Measurements from ENCODE around the gene ZDHHC14. TPM values are rescaled to one million over a fixed set of nuclear protein-coding genes. Genes with fewer than 3 reads are reported as not detected.

Gene ZDHHC14
- total and polyA plus RNA-seq, 2 of the 8 experiments (the other 6 are each of a cell fraction or from before 2014, with no cell fraction given) = 2.9 to 5.3 TPM

DNA sequence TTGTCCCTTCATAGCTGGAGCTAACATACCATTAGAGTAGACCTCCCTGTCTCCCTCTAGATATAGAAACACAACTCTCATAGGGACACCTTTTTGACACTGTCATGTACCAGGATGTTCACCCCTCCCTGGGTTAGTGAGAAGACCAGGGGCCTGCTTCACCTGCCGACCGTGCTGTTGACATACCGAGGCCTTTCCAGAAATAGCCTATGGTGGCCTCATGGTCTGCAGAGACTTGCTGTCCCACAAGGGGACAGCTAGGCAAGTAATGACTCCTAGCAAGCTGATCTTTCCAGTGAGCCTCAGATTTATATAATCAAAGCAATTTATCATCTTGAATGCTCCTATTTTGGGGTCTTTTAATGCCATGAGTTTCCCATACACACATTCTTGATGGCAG is 15.0 kb downstream of the ZDHHC14 start:
- H3K14ac ChIP-seq (ENCODE audit: insufficient read length) = no peak overlapping the region
- CTCF ChIA-PET (ENCODE audit: partially characterized antibody) = interaction anchor here (0.7 to 3.9 kb wide), 7 partner anchors 9 to 201 kb away, joined by 3 to 15 read pairs (median 3); no protein-coding TSS in a partner anchor
- no peaks in the 10 kb centered on the region; the same call in 1 of the 2 replicates for H3K23me2 ChIP-seq (ENCODE audit: low read depth, low read length)
- DNase-seq (ENCODE audit: low read depth in 1 of 2, low spot score in 2 of 2) (no peak), FAIRE-seq (no peak)
- H3K18ac ChIP-seq (ENCODE audit: extremely low read depth, low read length) = no peak overlapping the region
- no peak overlapping the region for H2AK5ac ChIP-seq (ENCODE audit: low read depth, low read length)
- no peak overlapping the region for H3K4me3 ChIP-seq (ENCODE audit: extremely low read depth in 1 of 4, insufficient read depth in 2 of 4, low read depth in 3 of 4, low read length in 4 of 4)
- no peak overlapping the region for H3K4ac ChIP-seq (replicated peaks; ENCODE audit: insufficient read length, low read depth, low read length)
- H3K9me3 ChIP-seq (ENCODE audit: insufficient read depth in 2 of 2, low read depth in 1 of 2, low read length in 1 of 2) = peaks cover 6% of the 10 kb centered on the region in 2 experiments
- no peak overlapping the region for H2BK5ac ChIP-seq (ENCODE audit: low read depth, low read length)
- no peaks in the 10 kb centered on the region for H4K20me1 ChIP-seq (replicated peaks in 1 of 2; ENCODE audit: control insufficient read depth in 1 of 2, insufficient read depth in 2 of 2, low read length in 2 of 2)
- WGBS, 2 experiments (ENCODE audit: extremely low coverage in 1 of 2, insufficient coverage in 1 of 2, insufficient read length in 1 of 2, insufficient replicate concordance in 2 of 2, low coverage in 1 of 2, low lambda C conversion rate in 2 of 2, missing lambda C conversion rate in 1 of 2) = 87% methylated on average over 3 of the region's 3 CpGs; no CpG with 5 or more reads in 1 of the 2 experiments
- no peak overlapping the region for H3K27ac ChIP-seq (ENCODE audit: low read depth, low read length)
- H2BK12ac ChIP-seq (ENCODE audit: low read depth, low read length) = no peak overlapping the region
- no peak overlapping the region for H3K4me2 ChIP-seq (ENCODE audit: insufficient read depth in 1 of 2, low read depth in 2 of 2, low read length in 2 of 2)
- no peak overlapping the region for H4K8ac ChIP-seq (ENCODE audit: extremely low read depth, insufficient read depth, low read length)
- peaks cover 0 to 2% (median 0%) of the 10 kb centered on the region in 4 experiments; a peak in 2 of 8 replicates for H3K36me3 ChIP-seq (ENCODE audit: control insufficient read depth in 2 of 4, insufficient read depth in 4 of 4, low read length in 3 of 4)
- TF ChIP-seq BCL11A (IDR thresholded peaks at IDR 0.05; ENCODE audit: low read depth in 2 of 2, low read length in 2 of 2) (no peak), TAF1 (IDR thresholded peaks at IDR 0.05; ENCODE audit: low read depth, low read length) (no peak), SUZ12 (IDR thresholded peaks at IDR 0.05; ENCODE audit: low read length) (no peak), PHF8 (conservative IDR thresholded peaks at IDR 0.05; ENCODE audit: low read depth, low read length) (no peak), SIN3A (conservative IDR thresholded peaks at IDR 0.05 in 1 of 2, IDR thresholded peaks at IDR 0.05 in 1 of 2; ENCODE audit: low read depth in 1 of 2, low read length in 2 of 2) (no peak), MAFK (IDR thresholded peaks at IDR 0.05; ENCODE audit: low read depth, low read length) (no peak), CTBP2 (IDR thresholded peaks at IDR 0.05; ENCODE audit: borderline replicate concordance, insufficient read depth, insufficient read length, low read length) (no peak), SP1 (IDR thresholded peaks at IDR 0.05; ENCODE audit: low read depth, low read length) (no peak), KDM4A (IDR thresholded peaks at IDR 0.05; ENCODE audit: low read depth, low read length, severe bottlenecking) (no peak), GABPA (IDR thresholded peaks at IDR 0.05; ENCODE audit: borderline replicate concordance, insufficient read depth, low read length) (no peak), RBBP5 (IDR thresholded peaks at IDR 0.05; ENCODE audit: borderline replicate concordance, low read depth, low read length) (no peak)
- TF ChIP-seq, protein P1, sequence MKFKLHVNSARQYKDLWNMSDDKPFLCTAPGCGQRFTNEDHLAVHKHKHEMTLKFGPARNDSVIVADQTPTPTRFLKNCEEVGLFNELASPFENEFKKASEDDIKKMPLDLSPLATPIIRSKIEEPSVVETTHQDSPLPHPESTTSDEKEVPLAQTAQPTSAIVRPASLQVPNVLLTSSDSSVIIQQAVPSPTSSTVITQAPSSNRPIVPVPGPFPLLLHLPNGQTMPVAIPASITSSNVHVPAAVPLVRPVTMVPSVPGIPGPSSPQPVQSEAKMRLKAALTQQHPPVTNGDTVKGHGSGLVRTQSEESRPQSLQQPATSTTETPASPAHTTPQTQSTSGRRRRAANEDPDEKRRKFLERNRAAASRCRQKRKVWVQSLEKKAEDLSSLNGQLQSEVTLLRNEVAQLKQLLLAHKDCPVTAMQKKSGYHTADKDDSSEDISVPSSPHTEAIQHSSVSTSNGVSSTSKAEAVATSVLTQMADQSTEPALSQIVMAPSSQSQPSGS (IDR thresholded peaks at IDR 0.05; ENCODE audit: low read length) = no peak
- H3K79me2 ChIP-seq (ENCODE audit: control insufficient read depth in 1 of 2, insufficient read depth in 2 of 2, low read length in 2 of 2) = no peaks in the 10 kb centered on the region
- no peaks in the 10 kb centered on the region for H3K27me3 ChIP-seq (replicated peaks in 1 of 4; ENCODE audit: control insufficient read depth in 3 of 4, extremely low read depth in 1 of 4, insufficient read depth in 3 of 4, low read length in 3 of 4)
- H3K23ac ChIP-seq (ENCODE audit: insufficient read length) = no peak overlapping the region
- H4K5ac ChIP-seq (ENCODE audit: insufficient read length, low read depth, low read length) = no peak overlapping the region
- H4K91ac ChIP-seq (replicated peaks; ENCODE audit: insufficient read length, low read length) = no peak overlapping the region
- no peak overlapping the region for H3K9ac ChIP-seq (replicated peaks in 1 of 4; ENCODE audit: extremely low read depth in 1 of 4, low read depth in 3 of 4, low read length in 3 of 4)
- no peak overlapping the region for H3K56ac ChIP-seq (replicated peaks; ENCODE audit: insufficient read length, low read depth, low read length)
- H3K4me1 ChIP-seq (replicated peaks in 1 of 4; ENCODE audit: control insufficient read depth in 3 of 4, insufficient read depth in 4 of 4, low read length in 3 of 4) = 0 out of 7 replicates have a peak, but pooled peaks cover 0 to 3% (median 0%) of the 10 kb centered on the region in 4 experiments
- peaks cover 2% of the 10 kb centered on the region; the same call in 1 of the 2 replicates for H3K79me1 ChIP-seq (ENCODE audit: low read depth, low read length)
- no peak overlapping the region for H2BK120ac ChIP-seq (replicated peaks; ENCODE audit: low read depth, low read length)
- no peak overlapping the region for H2BK15ac ChIP-seq (ENCODE audit: low read length)
- POLR2A ChIA-PET (ENCODE audit: partially characterized antibody) = no interaction called here
- H2BK20ac ChIP-seq (ENCODE audit: low read length) = no peak overlapping the region
- H2AFZ ChIP-seq (ENCODE audit: low read length) = no peak overlapping the region
